HL-60/S4 (cell line): Measurements from ENCODE around the gene SKA2.
"Not testable (repeated sequence)": the region's sequence is repeated elsewhere in the genome, so short reads cannot be mapped to it uniquely, and the experiment has no call there.

ENCODE experiments used
- in situ Hi-C: fragments of 300-500 bp; cut with MboI; formaldehyde crosslinking; loops from 2 replicates; pipeline ENCODE4 v1.14.3; 2022; ENCODE audit warnings: low sequenced_read_pairs

SKA2 gene

DNA sequence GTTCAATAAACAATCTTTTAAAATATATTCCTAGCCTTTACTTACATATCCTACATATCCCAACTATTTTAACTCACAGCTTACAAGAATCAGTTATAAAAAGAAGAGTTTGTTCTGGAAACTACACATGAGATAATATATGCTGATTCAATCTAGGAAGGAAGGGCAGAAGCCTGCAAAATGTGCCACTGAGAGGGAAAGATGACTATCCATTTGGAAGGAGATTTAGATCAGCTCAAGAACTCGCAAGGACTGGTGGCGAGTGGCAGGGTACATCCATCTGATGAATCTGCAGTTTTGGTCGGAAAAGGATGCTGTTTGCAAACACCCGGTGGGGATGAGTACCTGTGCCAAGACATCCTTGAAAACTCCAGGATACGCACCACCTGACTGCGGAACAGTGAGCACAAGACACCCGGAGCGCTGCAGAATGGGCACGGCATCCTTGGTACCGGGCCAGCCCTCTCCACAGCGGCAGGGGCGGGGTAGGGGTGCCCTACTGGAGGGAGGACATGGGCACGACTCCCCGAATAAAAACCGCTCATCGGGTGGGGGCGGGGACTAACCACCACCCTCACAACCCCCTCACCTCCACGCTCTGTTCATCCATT, 49.0 kb downstream of the SKA2 start:
- in situ Hi-C loops: no loop called here

DNA sequence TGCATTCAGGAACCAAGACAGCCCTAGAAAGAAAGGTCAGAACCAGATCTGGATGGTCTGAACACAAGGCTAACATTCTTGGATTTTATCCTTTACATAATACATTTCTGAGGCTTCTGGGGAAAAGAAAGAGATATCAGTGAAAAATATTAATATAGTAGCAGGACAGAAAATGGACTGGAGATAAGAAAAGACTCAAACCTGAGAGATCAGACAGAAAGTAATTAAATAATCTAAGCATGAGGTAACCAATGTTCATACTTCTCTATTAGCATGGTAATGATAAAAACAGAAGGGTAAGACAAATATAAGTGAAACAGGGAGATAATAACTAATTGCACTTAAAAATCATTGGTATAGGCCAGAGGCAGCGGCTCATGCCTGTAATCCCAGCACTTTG, 53.8 kb downstream of the SKA2 start:
- in situ Hi-C loops: no loop called here

- in situ Hi-C loops: no loop called here
Observed at GRCh38 chr17:59097876-59098275, 57.1 kb downstream of the SKA2 start.

DNA sequence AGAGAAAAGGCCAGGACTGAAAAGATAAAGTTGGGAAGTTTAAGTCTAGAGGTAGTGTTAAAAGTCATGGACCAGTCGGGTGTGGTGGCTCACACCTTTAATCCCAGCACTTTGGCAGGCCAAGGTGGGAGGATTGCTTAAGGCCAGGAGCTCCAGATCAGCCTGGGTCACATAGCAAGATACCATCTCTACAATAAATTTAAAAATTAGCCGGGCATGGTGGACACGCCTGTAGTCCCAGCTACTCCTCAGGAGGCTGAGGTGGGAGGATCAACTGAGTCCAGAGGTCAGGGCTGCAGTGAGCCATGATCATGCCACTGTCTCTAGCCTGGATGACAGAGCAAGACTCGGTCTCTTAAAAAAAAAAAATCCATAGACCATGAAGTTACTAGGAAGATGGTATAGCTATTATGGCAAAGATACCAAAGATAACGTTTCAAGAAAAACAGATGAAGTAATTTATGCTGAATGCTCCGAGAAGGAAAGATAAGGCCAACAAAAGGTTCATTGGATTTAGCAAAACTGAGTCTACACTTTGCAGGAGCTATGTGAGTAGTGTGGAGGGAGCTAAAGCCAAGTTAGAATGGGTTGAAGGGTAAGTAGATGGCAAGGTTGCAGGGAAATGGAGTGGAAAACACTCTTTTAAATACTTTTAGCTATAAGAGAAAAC, 60.0 kb downstream of the SKA2 start:
- in situ Hi-C loops: no loop called here

DNA sequence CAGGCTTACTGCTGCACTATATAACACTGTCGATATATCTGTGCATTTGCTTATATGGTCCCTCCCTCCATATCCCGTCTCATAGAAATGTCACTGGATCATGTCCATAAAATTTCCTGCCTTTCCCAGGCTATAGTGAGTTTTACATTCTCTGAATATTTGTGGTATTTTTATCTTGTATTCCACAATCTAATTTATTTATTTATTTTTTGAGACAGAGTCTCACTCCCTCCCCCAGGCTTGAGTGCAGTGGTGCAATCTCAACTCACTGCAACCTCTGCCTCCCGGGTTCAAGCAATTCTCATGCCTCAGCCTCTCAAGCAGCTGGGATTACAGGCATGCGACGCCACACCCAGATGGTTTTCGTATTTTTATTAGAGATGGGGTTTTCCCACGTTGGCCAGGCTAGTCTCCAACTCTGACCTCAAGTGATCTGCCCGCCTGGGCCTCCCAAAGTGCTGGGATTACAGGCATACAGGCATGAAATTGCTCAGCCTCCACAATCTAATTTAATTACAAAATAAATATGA, 61.2 kb downstream of the SKA2 start:
- in situ Hi-C loops: no loop called here

DNA sequence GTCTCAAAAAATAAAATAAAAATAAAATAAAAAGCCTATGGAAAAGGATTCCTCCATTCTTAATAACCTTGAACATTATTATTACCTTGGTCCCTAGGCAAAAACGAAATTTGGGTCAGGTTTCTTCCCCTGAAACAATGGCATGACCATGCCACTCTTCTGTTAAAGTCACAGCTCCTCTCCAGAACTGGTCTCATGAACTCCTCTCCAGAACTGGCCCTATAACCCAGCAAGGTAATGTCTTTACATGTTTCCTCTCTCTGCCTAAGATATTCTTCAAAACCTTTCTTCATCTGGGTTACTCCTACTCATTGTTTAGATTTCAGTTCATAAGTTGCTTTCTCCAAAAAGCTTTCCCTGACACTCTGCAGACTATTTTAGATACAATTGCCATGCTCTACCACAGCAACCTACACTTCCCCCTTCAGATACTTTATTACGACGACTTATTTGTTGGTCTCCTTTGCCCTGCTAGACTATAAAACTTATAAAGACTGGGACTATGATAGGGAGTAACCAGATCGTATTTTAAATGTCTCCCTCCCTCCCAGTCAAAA, 61.8 kb downstream of the SKA2 start:
- in situ Hi-C loops: no loop called here

- in situ Hi-C loops: not testable (repeated sequence)
Observed at GRCh38 chr17:59090593-59090992, 64.4 kb downstream of the SKA2 start.

- in situ Hi-C loops: no loop called here
Observed at GRCh38 chr17:59084154-59084553, 70.8 kb downstream of the SKA2 start.

GRCh38 chr17:59074494-59074893, 80.5 kb downstream of the SKA2 start:
- in situ Hi-C loops: no loop called here

GRCh38 chr17:59073972-59074371, 81.0 kb downstream of the SKA2 start:
- in situ Hi-C loops: no loop called here

GRCh38 chr17:59069856-59070255, 85.1 kb downstream of the SKA2 start:
- in situ Hi-C loops: no loop called here

GRCh38 chr17:59067756-59068155, 87.2 kb downstream of the SKA2 start:
- in situ Hi-C loops: no loop called here

DNA sequence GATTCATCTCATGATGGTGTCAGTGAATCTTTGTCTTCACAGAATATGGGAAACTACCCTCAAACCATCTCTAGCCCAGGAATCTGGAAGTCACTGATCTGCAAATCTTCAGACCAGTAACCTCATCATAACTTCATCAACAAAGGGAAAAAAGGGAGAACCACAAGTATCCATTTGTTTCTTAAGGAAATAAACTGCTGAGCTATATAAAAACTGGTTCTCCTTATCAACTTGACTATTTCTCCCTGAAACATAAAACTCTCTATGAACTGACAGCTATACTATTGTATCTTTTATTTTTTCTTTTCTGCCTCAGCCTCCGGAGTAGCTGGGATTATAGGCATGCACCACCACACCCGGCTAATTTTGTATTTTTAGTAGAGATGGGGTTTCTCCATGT, 87.6 kb downstream of the SKA2 start:
- in situ Hi-C loops: no loop called here

DNA sequence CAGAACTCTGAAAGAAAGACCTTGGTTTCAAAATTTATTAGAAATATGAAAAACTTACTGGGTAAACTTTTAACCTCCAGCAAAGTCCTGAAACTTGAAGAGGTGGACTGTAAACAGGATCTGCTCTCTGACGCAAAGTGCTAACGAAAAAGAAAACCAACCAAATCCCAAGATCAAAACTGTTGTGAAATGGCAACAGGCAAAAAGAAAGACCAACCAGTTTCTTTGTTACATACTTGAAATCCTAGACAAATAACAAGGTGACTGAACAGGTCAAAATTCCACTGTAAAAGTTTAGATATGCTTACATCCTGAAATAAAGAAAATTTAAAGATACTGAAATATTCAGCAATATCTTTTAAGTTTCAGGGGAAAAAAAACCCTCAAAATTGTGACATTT, 92.5 kb downstream of the SKA2 start:
- in situ Hi-C loops: no loop called here
